Neuronal stem cell (in vitro differentiated cells): Measurements from ENCODE around the gene FARS2.

Experiments
- DNase-seq: peaks from one replicate; pipeline ENCODE4 v3.0.0-alpha.2; 2013; ENCODE audit warnings: low spot score
- H2AFZ ChIP-seq: one replicate; pipeline ENCODE4 v1.6.1; 2013; ENCODE audit warnings: mild to moderate bottlenecking, low read length, inconsistent platforms
- H2AK5ac ChIP-seq: 2 replicates; pipeline ENCODE4 v1.6.1; 2013; ENCODE audit warnings: low read depth, mild to moderate bottlenecking, inconsistent platforms, low read length, moderate library complexity, mixed read lengths
- H2BK120ac ChIP-seq: 2 replicates; pipeline ENCODE4 v1.6.1; 2013; ENCODE audit warnings: low read depth, mild to moderate bottlenecking, inconsistent platforms, low read length, moderate library complexity, mixed read lengths
- H2BK12ac ChIP-seq: one replicate; pipeline ENCODE4 v1.6.1; 2013; ENCODE audit warnings: low read length, inconsistent platforms
- H2BK15ac ChIP-seq: 2 replicates; pipeline ENCODE4 v1.6.1; 2013; ENCODE audit warnings: mild to moderate bottlenecking, low read length, inconsistent platforms, mixed read lengths
- H2BK5ac ChIP-seq: one replicate; pipeline ENCODE4 v1.6.1; 2013; ENCODE audit warnings: inconsistent platforms, mild to moderate bottlenecking, low read length, moderate library complexity
- H3K14ac ChIP-seq: one replicate; pipeline ENCODE4 v1.6.1; 2013; ENCODE audit warnings: low read length, inconsistent platforms
- H3K18ac ChIP-seq: 2 replicates; pipeline ENCODE4 v1.6.1; 2013; ENCODE audit warnings: low read length, inconsistent platforms
- H3K23ac ChIP-seq: 2 replicates; pipeline ENCODE4 v1.6.1; 2013; ENCODE audit warnings: low read depth, mild to moderate bottlenecking, mixed read lengths, low read length, inconsistent platforms; ENCODE audit not compliant: poor library complexity
- H3K27ac ChIP-seq: replicated peaks from 3 replicates; pipeline ENCODE4 v1.5.1; 2013; ENCODE audit warnings: low read length, inconsistent platforms
- H3K27me3 ChIP-seq, 3 experiments: 2 replicates each; pipeline ENCODE4 v1.6.1; 2013; ENCODE audit warnings: low read length in 3 of 3, mild to moderate bottlenecking in 2 of 3, inconsistent platforms in 1 of 3, low read depth in 1 of 3, mixed read lengths in 1 of 3, moderate library complexity in 1 of 3; ENCODE audit not compliant: control insufficient read depth in 3 of 3, insufficient read depth in 3 of 3
- H3K36me3 ChIP-seq, 2 donors: replicated peaks in 1 of 2; 2 replicates each; pipeline ENCODE4 v1.6.1; 2013; ENCODE audit warnings: low read length in 2 of 2; ENCODE audit not compliant: control insufficient read depth in 2 of 2, insufficient read depth in 2 of 2
- H3K4ac ChIP-seq: 2 replicates; pipeline ENCODE4 v1.6.1; 2013; ENCODE audit warnings: inconsistent platforms, mild to moderate bottlenecking, low read length, moderate library complexity
- H3K4me1 ChIP-seq, 2 donors: 1 replicate in 1 of 2; 2 replicates in 1 of 2; pipeline ENCODE4 v1.6.1; 2013; ENCODE audit warnings: low read length in 2 of 2, low read depth in 1 of 2; ENCODE audit not compliant: control insufficient read depth in 2 of 2, insufficient read depth in 1 of 2
- H3K4me2 ChIP-seq: one replicate; pipeline ENCODE4 v1.6.1; 2013; ENCODE audit warnings: mild to moderate bottlenecking, low read length, inconsistent platforms; ENCODE audit not compliant: insufficient read depth, poor library complexity, severe bottlenecking
- H3K4me3 ChIP-seq, 2 donors: 2 replicates each; pipeline ENCODE4 v1.5.1; 2013; ENCODE audit warnings: low read length in 2 of 2, mild to moderate bottlenecking in 2 of 2, inconsistent platforms in 1 of 2, moderate library complexity in 1 of 2
- H3K79me1 ChIP-seq: one replicate; pipeline ENCODE4 v1.6.1; 2013; ENCODE audit warnings: low read depth, mild to moderate bottlenecking, inconsistent platforms, low read length, moderate library complexity
- H3K9ac ChIP-seq: one replicate; pipeline ENCODE4 v1.6.1; 2013; ENCODE audit warnings: mild to moderate bottlenecking, low read depth, low read length, inconsistent platforms; ENCODE audit not compliant: poor library complexity
- H3K9me3 ChIP-seq, 2 donors: replicated peaks in 1 of 2; 2 replicates each; pipeline versions ENCODE3 to v1.6.1; 2013; ENCODE audit warnings: low read length in 2 of 2, mild to moderate bottlenecking in 2 of 2, inconsistent platforms in 1 of 2, low read depth in 1 of 2, mixed read lengths in 1 of 2, moderate library complexity in 1 of 2; ENCODE audit not compliant: control insufficient read depth in 2 of 2, insufficient read depth in 1 of 2
- H4K8ac ChIP-seq: one replicate; pipeline ENCODE4 v1.6.1; 2013; ENCODE audit warnings: low read depth, mild to moderate bottlenecking, inconsistent platforms, low read length, moderate library complexity
- H4K91ac ChIP-seq: one replicate; pipeline ENCODE4 v1.6.1; 2013; ENCODE audit warnings: low read length, low read depth, mild to moderate bottlenecking, inconsistent platforms; ENCODE audit not compliant: poor library complexity
- WGBS, 2 donors: extraction: QIAGEN DNeasy Blood & Tissue Kit; methylation state at CpG; one replicate each; pipeline ENCODE4 v1.1.7; 2013; ENCODE audit warnings: missing lambda C conversion rate in 2 of 2, mixed read lengths in 1 of 2; ENCODE audit not compliant: insufficient read length in 2 of 2, insufficient replicate concordance in 1 of 2; ENCODE audit errors: extremely low coverage in 2 of 2; 5-methylcytosine and 5-hydroxymethylcytosine counted together

Gene FARS2

GRCh38 chr6:5475779-5476178 lies 214.5 kb downstream of the FARS2 start:
- Histone ChIP-seq H3K4ac (no peak overlapping the region), H3K79me1 (no peaks in the 10 kb centered on the region), H3K4me2 (no peak overlapping the region), H3K18ac (no peak overlapping the region), H2AFZ (no peak overlapping the region), H2BK15ac (no peak overlapping the region), H3K4me3 (no peak overlapping the region), H3K9ac (no peak overlapping the region), H3K27me3 (no peaks in the 10 kb centered on the region), H2BK12ac (no peak overlapping the region), H2BK120ac (no peak overlapping the region), H3K14ac (no peak overlapping the region), H3K27ac (no peak overlapping the region), H3K4me1 (peaks cover 6 to 20% of the 10 kb centered on the region in 2 donors), H4K91ac (no peak overlapping the region), H4K8ac (no peak overlapping the region), H2AK5ac (no peak overlapping the region), H3K9me3 (no peaks in the 10 kb centered on the region), H3K36me3 (no peaks in the 10 kb centered on the region), H2BK5ac (no peak overlapping the region), H3K23ac (no peak overlapping the region)
- DNase-seq = no peak
- WGBS, 2 donors = no CpG with 5 or more reads among the region's 3 CpGs

- H3K4me1 ChIP-seq = peaks cover 6 to 7% of the 10 kb centered on the region in 2 donors
- no peak overlapping the region for H3K14ac ChIP-seq
- no peak overlapping the region for H3K27ac ChIP-seq
- no peak overlapping the region for H2AK5ac ChIP-seq
- no peak overlapping the region for H3K9ac ChIP-seq
- no peak overlapping the region for H2AFZ ChIP-seq
- H3K4me2 ChIP-seq = no peak overlapping the region
- no peaks in the 10 kb centered on the region for H3K36me3 ChIP-seq
- H3K9me3 ChIP-seq = no peaks in the 10 kb centered on the region
- H4K8ac ChIP-seq = no peak overlapping the region
- H3K4me3 ChIP-seq = no peak overlapping the region
- no peak overlapping the region for H2BK15ac ChIP-seq
- WGBS, 2 donors = no CpG with 5 or more reads among the region's 6 CpGs
- H2BK5ac ChIP-seq = no peak overlapping the region
- H3K4ac ChIP-seq = no peak overlapping the region
- H3K27me3 ChIP-seq = no peaks in the 10 kb centered on the region
- no peak overlapping the region for H3K18ac ChIP-seq
- no peak overlapping the region for H2BK12ac ChIP-seq
- no peak overlapping the region for H2BK120ac ChIP-seq
- no peaks in the 10 kb centered on the region for H3K79me1 ChIP-seq
- H3K23ac ChIP-seq = no peak overlapping the region
- DNase-seq = no peak
- H4K91ac ChIP-seq = no peak overlapping the region
These were observed 217.1 kb downstream of the FARS2 start for GRCh38 chr6:5478380-5478779.

GRCh38 chr6:5481033-5481432 lies 219.7 kb downstream of the FARS2 start:
- no peak overlapping the region for H3K4me2 ChIP-seq
- H3K4me1 ChIP-seq = peaks cover 6 to 9% of the 10 kb centered on the region in 2 donors
- no peak overlapping the region for H4K8ac ChIP-seq
- no peak overlapping the region for H2BK5ac ChIP-seq
- H3K36me3 ChIP-seq = no peaks in the 10 kb centered on the region
- no CpG with 5 or more reads among the region's 8 CpGs for WGBS, 2 donors
- no peak overlapping the region for H3K4me3 ChIP-seq
- no peak overlapping the region for H2BK12ac ChIP-seq
- no peaks in the 10 kb centered on the region for H3K79me1 ChIP-seq
- H2AFZ ChIP-seq = peak overlapping the region; percentile 9
- peak overlapping the region; percentile 66 for H3K18ac ChIP-seq
- H3K14ac ChIP-seq = no peak overlapping the region
- no peak overlapping the region for H3K9ac ChIP-seq
- no peak overlapping the region for H3K23ac ChIP-seq
- H3K9me3 ChIP-seq = no peaks in the 10 kb centered on the region
- H3K27ac ChIP-seq = no peak overlapping the region
- no peak overlapping the region for H3K4ac ChIP-seq
- no peak overlapping the region for H4K91ac ChIP-seq
- H3K27me3 ChIP-seq = no peaks in the 10 kb centered on the region
- no peak for DNase-seq
- no peak overlapping the region for H2BK120ac ChIP-seq
- no peak overlapping the region for H2BK15ac ChIP-seq
- no peak overlapping the region for H2AK5ac ChIP-seq

GRCh38 chr6:5481750-5482149 lies 220.4 kb downstream of the FARS2 start:
- Histone ChIP-seq H3K9me3 (no peaks in the 10 kb centered on the region), H2BK120ac (no peak overlapping the region), H2BK12ac (no peak overlapping the region), H3K14ac (no peak overlapping the region), H3K36me3 (no peaks in the 10 kb centered on the region), H3K9ac (no peak overlapping the region), H3K27me3 (no peaks in the 10 kb centered on the region), H2BK15ac (no peak overlapping the region), H4K8ac (no peak overlapping the region), H2AK5ac (no peak overlapping the region), H3K79me1 (no peaks in the 10 kb centered on the region), H3K4me1 (peaks cover 6 to 9% of the 10 kb centered on the region in 2 donors), H2AFZ (no peak overlapping the region), H3K4me2 (no peak overlapping the region), H3K27ac (no peak overlapping the region), H3K4me3 (no peak overlapping the region), H4K91ac (no peak overlapping the region), H3K23ac (no peak overlapping the region), H2BK5ac (no peak overlapping the region), H3K4ac (no peak overlapping the region), H3K18ac (no peak overlapping the region)
- no peak for DNase-seq
- no CpG with 5 or more reads among the region's 9 CpGs for WGBS, 2 donors
